Mesenchymal stem cell (in vitro differentiated cells and primary cell): Measurements from ENCODE around the gene ENPP1.

Experiments
- DNase-seq: peaks from one replicate; pipeline ENCODE4 v3.0.0-alpha.2; 2013
- H2AFZ ChIP-seq: one replicate; pipeline ENCODE4 v1.6.1; 2013; ENCODE audit warnings: low read depth, mild to moderate bottlenecking, control low read depth, inconsistent platforms, low read length, moderate library complexity
- H2AK5ac ChIP-seq: 2 replicates; pipeline ENCODE4 v1.6.1; 2013; ENCODE audit warnings: low read length, moderate library complexity, mild to moderate bottlenecking, inconsistent platforms; ENCODE audit not compliant: severe bottlenecking
- H2BK120ac ChIP-seq: one replicate; pipeline ENCODE4 v1.6.1; 2013; ENCODE audit warnings: low read depth, mild to moderate bottlenecking, inconsistent platforms, low read length, moderate library complexity
- H2BK12ac ChIP-seq, 2 experiments: one replicate each; pipeline ENCODE4 v1.6.1; 2013; ENCODE audit warnings: inconsistent platforms in 2 of 2, low read length in 2 of 2, mild to moderate bottlenecking in 2 of 2, moderate library complexity in 2 of 2, control low read depth in 1 of 2
- H2BK15ac ChIP-seq: one replicate; pipeline ENCODE4 v1.6.1; 2013; ENCODE audit warnings: mild to moderate bottlenecking, low read depth, inconsistent platforms; ENCODE audit not compliant: poor library complexity, severe bottlenecking
- H2BK5ac ChIP-seq: 2 replicates; pipeline ENCODE4 v1.6.1; 2013; ENCODE audit warnings: low read depth, mild to moderate bottlenecking, low read length, control low read depth, inconsistent platforms; ENCODE audit not compliant: poor library complexity, severe bottlenecking
- H3K14ac ChIP-seq, 2 experiments: one replicate each; pipeline ENCODE4 v1.6.1; 2013; ENCODE audit warnings: inconsistent platforms in 2 of 2, low read length in 2 of 2, control low read depth in 1 of 2, mild to moderate bottlenecking in 1 of 2, moderate library complexity in 1 of 2
- H3K18ac ChIP-seq, 2 experiments: one replicate each; pipeline ENCODE4 v1.6.1; 2013; ENCODE audit warnings: inconsistent platforms in 2 of 2, low read length in 2 of 2, control low read depth in 1 of 2, low read depth in 1 of 2, mild to moderate bottlenecking in 1 of 2
- H3K23ac ChIP-seq, 2 experiments: one replicate each; pipeline ENCODE4 v1.6.1; 2013; ENCODE audit warnings: inconsistent platforms in 2 of 2, low read length in 2 of 2, mild to moderate bottlenecking in 2 of 2, moderate library complexity in 2 of 2, control low read depth in 1 of 2
- H3K27ac ChIP-seq: 2 replicates; pipeline ENCODE4 v1.5.1; 2013; ENCODE audit warnings: mild to moderate bottlenecking, moderate library complexity, low read length, control low read depth, inconsistent platforms; ENCODE audit not compliant: poor library complexity, severe bottlenecking
- H3K27me3 ChIP-seq, 2 experiments: 2 replicates each; pipeline versions ENCODE4 v1.6.1 to v1.7.0; 2013; ENCODE audit warnings: low read length in 2 of 2, mild to moderate bottlenecking in 2 of 2, moderate library complexity in 2 of 2, control low read depth in 1 of 2, inconsistent platforms in 1 of 2; ENCODE audit not compliant: control insufficient read depth in 1 of 2, insufficient read depth in 1 of 2
- H3K36me3 ChIP-seq, 2 experiments: 2 replicates each; pipeline versions ENCODE4 v1.6.1 to v1.7.0; 2013; ENCODE audit warnings: low read length in 2 of 2, control low read depth in 1 of 2, inconsistent platforms in 1 of 2, low read depth in 1 of 2, mild to moderate bottlenecking in 1 of 2; ENCODE audit not compliant: insufficient read depth in 2 of 2, control insufficient read depth in 1 of 2
- H3K4ac ChIP-seq, 2 experiments: one replicate each; pipeline ENCODE4 v1.6.1; 2013; ENCODE audit warnings: inconsistent platforms in 2 of 2, low read length in 2 of 2, mild to moderate bottlenecking in 2 of 2, moderate library complexity in 2 of 2, control low read depth in 1 of 2, low read depth in 1 of 2
- H3K4me1 ChIP-seq: 2 replicates; pipeline ENCODE4 v1.6.1; 2013; ENCODE audit warnings: low read depth, low read length, control low read depth; ENCODE audit not compliant: control insufficient read depth, insufficient read depth
- H3K4me2 ChIP-seq: 2 replicates; pipeline ENCODE4 v1.6.1; 2013; ENCODE audit warnings: low read length, mild to moderate bottlenecking, inconsistent platforms; ENCODE audit not compliant: poor library complexity, severe bottlenecking
- H3K4me3 ChIP-seq, 2 experiments: 2 replicates each; pipeline versions ENCODE4 v1.5.1 to v1.7.0; 2013; ENCODE audit warnings: low read length in 2 of 2, mild to moderate bottlenecking in 2 of 2, control low read depth in 1 of 2, low read depth in 1 of 2; ENCODE audit not compliant: insufficient read depth in 1 of 2
- H3K79me1 ChIP-seq: replicated peaks from 2 replicates; pipeline ENCODE4 v1.6.1; 2013; ENCODE audit warnings: mild to moderate bottlenecking, control low read depth, low read length, inconsistent platforms; ENCODE audit not compliant: poor library complexity, severe bottlenecking
- H3K9ac ChIP-seq: 2 replicates; pipeline ENCODE4 v1.7.0; 2013; ENCODE audit warnings: mild to moderate bottlenecking, low read length, moderate library complexity
- H3K9me3 ChIP-seq: 2 replicates; pipeline ENCODE4 v1.7.0; 2013; ENCODE audit warnings: mild to moderate bottlenecking, low read length; ENCODE audit not compliant: control insufficient read depth
- H4K8ac ChIP-seq: one replicate; pipeline ENCODE4 v1.6.1; 2013; ENCODE audit warnings: inconsistent platforms, mild to moderate bottlenecking, low read length, moderate library complexity
- H4K91ac ChIP-seq: one replicate; pipeline ENCODE4 v1.6.1; 2013; ENCODE audit warnings: mild to moderate bottlenecking, low read length, inconsistent platforms
- WGBS: methylation state at CpG from one replicate; pipeline ENCODE4 v1.1.7; 2013; ENCODE audit warnings: mixed read lengths; 5-methylcytosine and 5-hydroxymethylcytosine counted together

Gene ENPP1

DNA sequence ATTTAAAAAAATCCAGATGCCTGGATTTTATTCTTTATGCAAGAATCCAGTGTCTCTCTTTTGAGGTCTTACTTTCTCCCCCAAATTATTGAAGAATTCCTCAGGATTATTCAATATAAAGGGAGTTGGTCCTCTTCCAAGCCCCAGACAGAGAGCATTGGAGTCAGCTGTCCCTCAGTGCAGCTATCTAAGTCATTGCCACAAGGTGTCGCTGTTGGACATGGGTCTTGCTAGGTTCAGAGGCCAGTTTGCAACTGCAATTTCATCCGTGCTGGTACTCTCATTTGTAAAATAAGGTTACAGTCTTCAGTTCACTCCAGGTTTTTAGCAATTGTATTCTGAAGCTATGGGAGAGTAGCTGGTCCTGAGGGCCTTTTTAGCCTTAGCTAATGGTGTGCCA lies 115.5 kb downstream of the ENPP1 start:
- Histone ChIP-seq H3K23ac (no peak overlapping the region), H3K18ac (no peak overlapping the region), H3K14ac (no peak overlapping the region), H3K9me3 (peaks cover 11% of the 10 kb centered on the region), H4K8ac (no peak overlapping the region), H2BK15ac (no peak overlapping the region), H2BK12ac (no peak overlapping the region), H2AFZ (no peak overlapping the region), H3K36me3 (no peaks in the 10 kb centered on the region), H2AK5ac (no peak overlapping the region), H3K79me1 (no peaks in the 10 kb centered on the region), H3K4me3 (no peak overlapping the region), H4K91ac (no peak overlapping the region), H3K27ac (no peak overlapping the region), H2BK5ac (no peak overlapping the region), H3K4ac (no peak overlapping the region), H2BK120ac (no peak overlapping the region), H3K4me1 (no peaks in the 10 kb centered on the region), H3K9ac (no peak overlapping the region), H3K27me3 (no peaks in the 10 kb centered on the region), H3K4me2 (no peak overlapping the region)
- 20% methylated on average over 2 of the region's 2 CpGs for WGBS
- peak; percentile 59 for DNase-seq

DNA sequence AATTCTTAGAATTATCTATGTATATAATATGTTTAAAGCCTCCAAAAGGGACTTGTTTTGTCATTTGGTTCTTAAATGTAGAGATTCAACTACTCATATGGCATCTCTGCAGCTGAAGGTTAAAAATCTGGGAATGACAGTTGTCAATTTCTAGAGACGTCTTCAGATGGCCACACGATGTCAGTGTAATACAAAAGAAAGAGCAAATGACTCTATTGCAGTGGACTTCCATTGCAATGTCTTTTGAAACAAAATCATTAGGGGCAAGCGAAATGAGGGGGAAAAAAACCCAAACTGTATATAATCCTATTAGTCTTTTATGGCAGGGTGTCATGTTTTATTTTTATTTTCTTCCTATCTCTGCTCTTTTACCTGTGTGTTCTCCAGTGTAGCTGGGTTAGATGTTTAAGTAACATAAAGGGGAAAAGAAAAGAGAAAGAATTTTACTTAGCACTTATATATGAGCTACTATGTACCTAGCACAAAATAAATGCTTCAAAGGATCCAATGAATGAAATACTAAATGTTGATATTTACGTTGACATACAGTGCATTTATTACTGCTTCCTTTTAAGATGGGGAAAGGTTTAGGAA lies 117.2 kb downstream of the ENPP1 start:
- no peak overlapping the region for H2BK12ac ChIP-seq
- WGBS: 41% methylated on average over 2 of the region's 4 CpGs
- no peak overlapping the region for H4K8ac ChIP-seq
- H3K27ac ChIP-seq: no peak overlapping the region
- H3K4me2 ChIP-seq: no peak overlapping the region
- H2AK5ac ChIP-seq: no peak overlapping the region
- no peak overlapping the region for H2BK15ac ChIP-seq
- H3K9ac ChIP-seq: peak overlapping the region; percentile 44
- H3K36me3 ChIP-seq: no peaks in the 10 kb centered on the region
- H3K4me3 ChIP-seq: no peak overlapping the region
- H2BK5ac ChIP-seq: no peak overlapping the region
- no peak overlapping the region for H2BK120ac ChIP-seq
- no peak overlapping the region for H3K18ac ChIP-seq
- H2AFZ ChIP-seq: no peak overlapping the region
- no peaks in the 10 kb centered on the region for H3K4me1 ChIP-seq
- H3K9me3 ChIP-seq: peaks cover 11% of the 10 kb centered on the region
- H3K14ac ChIP-seq: no peak overlapping the region
- H3K27me3 ChIP-seq: no peaks in the 10 kb centered on the region
- no peak overlapping the region for H3K4ac ChIP-seq
- H4K91ac ChIP-seq: no peak overlapping the region
- no peak overlapping the region for H3K23ac ChIP-seq
- H3K79me1 ChIP-seq: no peaks in the 10 kb centered on the region
- peak; percentile 66 for DNase-seq

DNA sequence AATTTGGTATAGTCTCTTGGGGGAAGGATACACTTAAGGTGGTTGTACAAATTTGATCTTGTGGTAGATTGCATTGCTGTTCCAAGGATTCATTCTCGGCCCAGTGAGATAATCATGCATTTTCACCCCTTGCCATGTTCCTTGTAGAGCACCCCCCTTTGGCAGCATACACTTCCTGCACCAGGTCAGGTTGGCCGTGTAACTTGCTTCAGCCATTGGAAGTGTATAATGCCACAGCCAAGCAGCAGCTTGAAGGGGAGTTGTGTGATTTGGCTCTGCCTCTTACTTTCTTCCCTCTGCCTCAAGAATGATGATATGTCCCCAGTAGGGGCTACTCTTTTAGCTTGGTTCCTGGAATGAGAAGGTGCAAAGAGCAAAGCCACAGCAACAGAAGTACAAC lies 121.4 kb downstream of the ENPP1 start:
- Histone ChIP-seq H3K18ac (no peak overlapping the region), H3K36me3 (no peaks in the 10 kb centered on the region), H2BK12ac (no peak overlapping the region), H3K9me3 (no peaks in the 10 kb centered on the region), H3K4ac (no peak overlapping the region), H3K27me3 (no peaks in the 10 kb centered on the region), H2BK120ac (no peak overlapping the region), H4K91ac (no peak overlapping the region), H3K4me3 (no peak overlapping the region), H3K4me1 (no peaks in the 10 kb centered on the region), H2BK5ac (no peak overlapping the region), H2AK5ac (peak overlapping the region; percentile 2), H3K27ac (no peak overlapping the region), H3K23ac (no peak overlapping the region), H2BK15ac (no peak overlapping the region), H3K4me2 (no peak overlapping the region), H4K8ac (no peak overlapping the region), H3K9ac (no peak overlapping the region), H3K14ac (no peak overlapping the region), H3K79me1 (no peaks in the 10 kb centered on the region), H2AFZ (no peak overlapping the region)
- no peak for DNase-seq
- WGBS: 87% methylated on average over 2 of the region's 2 CpGs

DNA sequence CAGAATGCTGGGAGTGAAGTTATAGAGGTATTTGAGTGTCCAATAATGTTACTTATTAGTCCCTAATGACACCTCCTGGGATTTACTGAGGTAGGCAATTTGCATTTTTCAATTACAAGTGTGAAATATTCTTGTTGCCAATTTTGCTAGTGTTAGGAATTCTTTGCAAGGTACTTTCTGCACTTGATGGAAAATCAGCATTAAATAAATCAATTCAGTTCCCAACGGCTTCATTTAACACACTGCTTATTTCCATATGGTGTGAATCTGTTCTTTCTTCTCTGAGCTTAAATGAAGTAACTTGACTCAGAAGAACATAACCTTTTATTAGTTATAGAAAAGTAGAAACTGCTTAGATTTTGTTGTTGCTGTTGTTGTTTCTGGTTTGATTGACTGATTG lies 122.2 kb downstream of the ENPP1 start:
- Histone ChIP-seq H2BK12ac (no peak overlapping the region), H3K79me1 (no peaks in the 10 kb centered on the region), H2BK120ac (no peak overlapping the region), H3K14ac (no peak overlapping the region), H4K8ac (no peak overlapping the region), H3K4me3 (no peak overlapping the region), H2BK15ac (no peak overlapping the region), H3K27me3 (no peaks in the 10 kb centered on the region), H2AFZ (no peak overlapping the region), H3K4me1 (no peaks in the 10 kb centered on the region), H4K91ac (no peak overlapping the region), H3K27ac (no peak overlapping the region), H3K36me3 (no peaks in the 10 kb centered on the region), H3K4me2 (no peak overlapping the region), H3K18ac (no peak overlapping the region), H2AK5ac (no peak overlapping the region), H3K4ac (no peak overlapping the region), H2BK5ac (no peak overlapping the region), H3K23ac (no peak overlapping the region), H3K9me3 (no peaks in the 10 kb centered on the region), H3K9ac (no peak overlapping the region)
- no CpG with 5 or more reads among the region's 1 CpG for WGBS
- DNase-seq: no peak
